Spleen (tissue), 7 donors: Measurements from ENCODE around the gene PYCR2.

Experiments used
- CTCF ChIP-seq, 11 experiments: fragments of 200-600 bp in 7 of 11; fragments of 450-650 bp in 4 of 11; sonication (generic) in 4 of 11; IDR thresholded peaks in 8 of 11; conservative IDR thresholded peaks in 3 of 11; 1 replicate in 7 of 11; 2 replicates in 4 of 11; pipeline versions ENCODE4 v1.4.0 to v1.8.0; 2016 to 2021; ENCODE audit warnings: antibody characterized with exemption in 11 of 11, inconsistent platforms in 4 of 11, mild to moderate bottlenecking in 1 of 11
- POLR2A ChIP-seq, 3 donors: fragments of 450-650 bp; IDR thresholded peaks; one replicate each; pipeline ENCODE4 v1.5.1; 2017; ENCODE audit warnings: antibody characterized with exemption in 3 of 3, mild to moderate bottlenecking in 1 of 3
- donor health status: DM: no; HTN: no; CAD: no; lungs with moderate emphysema.
- donor health status: DM: no; HTN: no; CAD: no.
- donor health status: DM: no; HTN: no; CAD: no.

DNA sequence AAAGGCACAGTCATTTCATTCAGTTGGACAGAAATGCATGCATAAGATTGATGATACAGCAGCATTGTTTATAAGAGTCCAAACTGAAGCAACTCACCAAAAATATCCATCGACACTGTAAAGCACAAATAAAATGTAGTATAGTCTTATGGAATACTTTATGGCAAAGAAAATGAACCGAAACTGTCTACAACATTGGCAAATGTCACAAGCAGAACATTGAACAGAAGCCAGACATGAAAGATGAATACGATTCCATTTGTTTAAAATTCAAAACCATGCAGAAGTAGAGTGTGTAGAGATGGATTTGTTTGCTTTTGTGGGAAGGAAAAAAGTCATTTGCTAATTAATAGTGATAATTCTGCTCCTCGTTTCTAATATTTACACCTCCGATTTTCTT lies 27.6 kb downstream of the PYCR2 start:
- TF ChIP-seq CTCF (IDR thresholded peaks at IDR 0.05 in 8 of 11, conservative IDR thresholded peaks at IDR 0.05 in 3 of 11) (no peak), POLR2A (IDR thresholded peaks at IDR 0.05) (no peak)
